ENCODE data around the gene FAM240A.

GRCh38 chr3:46595819-46596314 lies 16.5 kb upstream of the FAM240A start:
- TF ChIP-seq CTCF (IDR thresholded peaks at IDR 0.05), result no peak
- TF ChIP-seq POLR2AphosphoS5 (IDR thresholded peaks at IDR 0.05), result no peak
- no peak for TF ChIP-seq EP300 (IDR thresholded peaks at IDR 0.05)
